H9 (cell line): ENCODE results near the gene ZFP64. TPM values are rescaled to one million over a fixed set of nuclear protein-coding genes. Genes with fewer than 3 reads are reported as not detected.

Experiments used
- DNase-seq: peaks from one replicate; pipeline ENCODE4 v3.0.0-alpha.2; 2017
- H2AFZ ChIP-seq: one replicate; pipeline ENCODE4 v1.6.1; 2013; ENCODE audit warnings: mild to moderate bottlenecking, low read length, control low read depth, moderate library complexity
- H2AK5ac ChIP-seq: 2 replicates; pipeline ENCODE4 v1.6.1; 2013; ENCODE audit warnings: low read length, control low read depth, mixed read lengths; ENCODE audit not compliant: insufficient read length
- H2BK120ac ChIP-seq: one replicate; pipeline ENCODE4 v1.6.1; 2013; ENCODE audit warnings: low read depth, mild to moderate bottlenecking, low read length, control low read depth, inconsistent platforms; ENCODE audit not compliant: poor library complexity, severe bottlenecking
- H2BK12ac ChIP-seq: 2 replicates; pipeline ENCODE4 v1.6.1; 2013; ENCODE audit warnings: low read length, control low read depth, mixed read lengths, low read depth; ENCODE audit not compliant: insufficient read length
- H2BK15ac ChIP-seq: 2 replicates; pipeline ENCODE4 v1.6.1; 2013; ENCODE audit warnings: low read depth, low read length, control low read depth
- H2BK20ac ChIP-seq: one replicate; pipeline ENCODE4 v1.6.1; 2013; ENCODE audit warnings: low read depth, mild to moderate bottlenecking, low read length, control low read depth, inconsistent platforms; ENCODE audit not compliant: poor library complexity, severe bottlenecking
- H2BK5ac ChIP-seq: 2 replicates; pipeline ENCODE4 v1.6.1; 2013; ENCODE audit warnings: low read length, control low read depth, mixed read lengths; ENCODE audit not compliant: insufficient read length
- H3K14ac ChIP-seq: 2 replicates; pipeline ENCODE4 v1.6.1; 2013; ENCODE audit warnings: low read length, control low read depth; ENCODE audit not compliant: insufficient read depth
- H3K18ac ChIP-seq: 2 replicates; pipeline ENCODE4 v1.6.1; 2013; ENCODE audit warnings: low read depth, mild to moderate bottlenecking, mixed read lengths, low read length, control low read depth; ENCODE audit not compliant: insufficient read length
- H3K23ac ChIP-seq: 2 replicates; pipeline ENCODE4 v1.6.1; 2013; ENCODE audit warnings: low read length, control low read depth, mixed read lengths, low read depth; ENCODE audit not compliant: insufficient read length
- H3K23me2 ChIP-seq: 2 replicates; pipeline ENCODE4 v1.6.1; 2013; ENCODE audit warnings: low read depth, mild to moderate bottlenecking, mixed read lengths, low read length, control low read depth; ENCODE audit not compliant: insufficient read length, poor library complexity, severe bottlenecking
- H3K27ac ChIP-seq: 2 replicates; pipeline ENCODE4 v1.5.1; 2013; ENCODE audit warnings: low read length, control low read depth, mixed read lengths, low read depth; ENCODE audit not compliant: insufficient read length
- H3K27me3 ChIP-seq: 2 replicates; pipeline ENCODE4 v1.6.1; 2013; ENCODE audit warnings: low read length, control low read depth, inconsistent platforms; ENCODE audit not compliant: insufficient read depth
- H3K4ac ChIP-seq: 2 replicates; pipeline ENCODE4 v1.6.1; 2013; ENCODE audit warnings: low read depth, mild to moderate bottlenecking, control low read depth, inconsistent platforms, low read length, moderate library complexity
- H3K4me1 ChIP-seq: 2 replicates; pipeline ENCODE4 v1.6.1; 2013; ENCODE audit warnings: low read length, control low read depth, inconsistent platforms; ENCODE audit not compliant: insufficient read depth
- H3K4me2 ChIP-seq: 2 replicates; pipeline ENCODE4 v1.6.1; 2013; ENCODE audit warnings: low read length, control low read depth, mixed read lengths; ENCODE audit not compliant: insufficient read length, insufficient read depth
- H3K56ac ChIP-seq: 2 replicates; pipeline ENCODE4 v1.6.1; 2013; ENCODE audit warnings: low read depth, mild to moderate bottlenecking, mixed read lengths, low read length, control low read depth; ENCODE audit not compliant: insufficient read length
- H3K79me1 ChIP-seq: 2 replicates; pipeline ENCODE4 v1.6.1; 2013; ENCODE audit warnings: low read depth, mild to moderate bottlenecking, moderate library complexity, low read length, control low read depth, inconsistent platforms; ENCODE audit not compliant: insufficient read depth, poor library complexity, severe bottlenecking
- H3K79me2 ChIP-seq: 2 replicates; pipeline ENCODE4 v1.6.1; 2013; ENCODE audit warnings: low read length, control low read depth, inconsistent platforms; ENCODE audit not compliant: insufficient read depth
- H3K9ac ChIP-seq: 2 replicates; pipeline ENCODE4 v1.6.1; 2013; ENCODE audit warnings: low read length, control low read depth, mixed read lengths; ENCODE audit not compliant: insufficient read length; ENCODE audit errors: extremely low read depth
- H3K9me3 ChIP-seq: one replicate; pipeline ENCODE4 v1.6.1; 2013; ENCODE audit warnings: low read depth, low read length, inconsistent platforms; ENCODE audit not compliant: control insufficient read depth
- H3T11ph ChIP-seq: one replicate; pipeline ENCODE4 v1.6.1; 2013; ENCODE audit warnings: mild to moderate bottlenecking, low read length, control low read depth, inconsistent platforms
- H4K20me1 ChIP-seq: one replicate; pipeline ENCODE4 v1.6.1; 2013; ENCODE audit not compliant: control insufficient read depth, insufficient read length, insufficient read depth
- H4K5ac ChIP-seq: 2 replicates; pipeline ENCODE4 v1.6.1; 2013; ENCODE audit warnings: low read depth, mild to moderate bottlenecking, mixed read lengths, low read length, control low read depth; ENCODE audit not compliant: insufficient read length
- H4K8ac ChIP-seq: replicated peaks from 2 replicates; pipeline ENCODE4 v1.6.1; 2013; ENCODE audit warnings: low read length, control low read depth, mixed read lengths, low read depth; ENCODE audit not compliant: insufficient read length
- H4K91ac ChIP-seq: 2 replicates; pipeline ENCODE4 v1.6.1; 2013; ENCODE audit warnings: low read depth, mild to moderate bottlenecking, moderate library complexity, mixed read lengths, low read length, control low read depth; ENCODE audit not compliant: insufficient read length
- H3K27ac Mint-ChIP-seq, 3 experiments: 2 replicates in 2 of 3; 3 replicates in 1 of 3; pipeline ENCODE4 v1.8.0; 2020 to 2021; ENCODE audit warnings: mixed read lengths in 3 of 3, mild to moderate bottlenecking in 1 of 3, moderate library complexity in 1 of 3
- H3K27me3 Mint-ChIP-seq: 2 replicates; pipeline ENCODE4 v1.8.0; 2021; ENCODE audit warnings: low read depth, mild to moderate bottlenecking, moderate library complexity, mixed read lengths
- H3K36me3 Mint-ChIP-seq, 3 experiments: 2 replicates in 2 of 3; 3 replicates in 1 of 3; pipeline ENCODE4 v1.8.0; 2020 to 2021; ENCODE audit warnings: low read depth in 3 of 3, mixed read lengths in 3 of 3; ENCODE audit not compliant: insufficient read depth in 1 of 3
- H3K4me1 Mint-ChIP-seq, 2 experiments: 2 replicates each; pipeline ENCODE4 v1.8.0; 2020; ENCODE audit warnings: mixed read lengths in 2 of 2
- H3K4me3 Mint-ChIP-seq, 2 experiments: 2 replicates in 1 of 2; 3 replicates in 1 of 2; pipeline ENCODE4 v1.8.0; 2020 to 2021; ENCODE audit warnings: mild to moderate bottlenecking in 2 of 2, mixed read lengths in 2 of 2, moderate library complexity in 1 of 2
- H3K9me3 Mint-ChIP-seq, 2 experiments: 2 replicates in 1 of 2; 3 replicates in 1 of 2; pipeline ENCODE4 v1.8.0; 2020; ENCODE audit warnings: mild to moderate bottlenecking in 2 of 2, mixed read lengths in 2 of 2, moderate library complexity in 1 of 2
- CTCF ChIP-seq: fragments of 200-600 bp; sonication (generic); conservative IDR thresholded peaks from 3 replicates; pipeline ENCODE4 v1.8.0; 2021; ENCODE audit warnings: antibody characterized with exemption, mild to moderate bottlenecking
- WGBS: extraction: QIAGEN DNeasy Blood & Tissue Kit; methylation state at CpG from one replicate; pipeline ENCODE4 v1.1.7; 2013; ENCODE audit warnings: missing lambda C conversion rate, low lambda C conversion rate, mixed read lengths; ENCODE audit not compliant: insufficient read length; ENCODE audit errors: extremely low coverage; 5-methylcytosine and 5-hydroxymethylcytosine counted together
- long read RNA-seq: library from polyadenylated mRNA; unstranded; transcript quantifications from one replicate; pipeline ENCODE4 v2.0.0, GENCODE V29; 2020
- total RNA-seq: library from RNA; stranded (reverse); gene quantifications from 2 replicates; pipeline ENCODE4 v1.2.1, GENCODE V29; 2021

The ZFP64 gene
- total RNA-seq = 29.0 and 29.2 TPM in 2 replicates
- long read RNA-seq, transcript ZFP64-206 (5 exons, 2,234 nt) = minor isoform, 20 of 177 reads
- long read RNA-seq, transcript ZFP64-208 (5 exons, 762 nt) = minor isoform, 20 of 177 reads
- long read RNA-seq, transcript ZFP64-201 (6 exons, 3,264 nt) = major isoform, 67 of 177 reads
- long read RNA-seq, transcript ZFP64-202 (5 exons, 2,876 nt) = minor isoform, 22 of 177 reads
- long read RNA-seq, partial matches to known transcripts = 10 of 177 reads
- long read RNA-seq, other reads (novel, unspliced or antisense) = 25 of 177 reads

- no peaks in the 10 kb centered on the region for H3K27me3 Mint-ChIP-seq
- H3K27me3 ChIP-seq = no peaks in the 10 kb centered on the region
- H3K9me3 ChIP-seq = no peaks in the 10 kb centered on the region
- H3K4me1 Mint-ChIP-seq = peaks cover 20 to 22% of the 10 kb centered on the region in 2 experiments
- DNase-seq = peak; percentile 73
- peak within 1 kb of the TSS; percentile 97 for H3K4me2 ChIP-seq
- peak within 1 kb of the TSS; percentile 88 to 97 (median 97) for H3K27ac Mint-ChIP-seq
- no peak within 1 kb of the TSS for H2BK15ac ChIP-seq
- peak within 1 kb of the TSS; percentile 88 for H3K18ac ChIP-seq
- H4K8ac ChIP-seq = no peak within 1 kb of the TSS
- no peak within 1 kb of the TSS for H3K4ac ChIP-seq
- peak within 1 kb of the TSS; percentile 66 for H3K9ac ChIP-seq
- WGBS = no CpG with 5 or more reads among the region's 70 CpGs
- no peak within 1 kb of the TSS for H3K23ac ChIP-seq
- no peak within 1 kb of the TSS for H2AFZ ChIP-seq
- peaks cover 3% of the 10 kb centered on the region for H3K79me1 ChIP-seq
- H2BK5ac ChIP-seq = peak within 1 kb of the TSS; percentile 57
- H3K4me1 ChIP-seq = peaks cover 3% of the 10 kb centered on the region; the same call in 1 of the 2 replicates
- peak within 1 kb of the TSS; percentile 92 to 96 for H3K4me3 Mint-ChIP-seq
- H3K23me2 ChIP-seq = peaks cover 12% of the 10 kb centered on the region
- no peak within 1 kb of the TSS for H3K56ac ChIP-seq
- no peak within 1 kb of the TSS for H3K27ac ChIP-seq
- no peak within 1 kb of the TSS for H2BK12ac ChIP-seq
- H4K5ac ChIP-seq = no peak within 1 kb of the TSS
- H2AK5ac ChIP-seq = no peak within 1 kb of the TSS
- H3T11ph ChIP-seq = no peak within 1 kb of the TSS
- H4K20me1 ChIP-seq = peaks cover 2% of the 10 kb centered on the region
- H3K14ac ChIP-seq = peak within 1 kb of the TSS; percentile 95
- peaks cover 3 to 8% (median 7%) of the 10 kb centered on the region in 3 experiments; a peak in 5 of 7 replicates for H3K36me3 Mint-ChIP-seq
- H3K79me2 ChIP-seq = peaks cover 2% of the 10 kb centered on the region; the same call in 1 of the 2 replicates
- TF ChIP-seq CTCF = peak; percentile 71
- no peak within 1 kb of the TSS for H2BK120ac ChIP-seq
- H2BK20ac ChIP-seq = no peak within 1 kb of the TSS
- no peaks in the 10 kb centered on the region for H3K9me3 Mint-ChIP-seq
- no peak within 1 kb of the TSS for H4K91ac ChIP-seq
These were observed at the start of gene ZFP64 for GRCh38 chr20:52191132-52191915. TSS of gene ZFP64 (minus strand) at chr20:52191779. CDS start at chr20:52191636, 143 bp downstream.
